HG02943 (cell line): ENCODE measurements around the gene PRXL2A.

Experiments used
- ATAC-seq: cut with Tn5 transposase; IDR thresholded peaks from one replicate; pipeline ENCODE4 v1.9.1; 2021; ENCODE audit warnings: mild to moderate bottlenecking, low read depth, moderate library complexity; ENCODE audit not compliant: unreplicated experiment

The PRXL2A gene

DNA sequence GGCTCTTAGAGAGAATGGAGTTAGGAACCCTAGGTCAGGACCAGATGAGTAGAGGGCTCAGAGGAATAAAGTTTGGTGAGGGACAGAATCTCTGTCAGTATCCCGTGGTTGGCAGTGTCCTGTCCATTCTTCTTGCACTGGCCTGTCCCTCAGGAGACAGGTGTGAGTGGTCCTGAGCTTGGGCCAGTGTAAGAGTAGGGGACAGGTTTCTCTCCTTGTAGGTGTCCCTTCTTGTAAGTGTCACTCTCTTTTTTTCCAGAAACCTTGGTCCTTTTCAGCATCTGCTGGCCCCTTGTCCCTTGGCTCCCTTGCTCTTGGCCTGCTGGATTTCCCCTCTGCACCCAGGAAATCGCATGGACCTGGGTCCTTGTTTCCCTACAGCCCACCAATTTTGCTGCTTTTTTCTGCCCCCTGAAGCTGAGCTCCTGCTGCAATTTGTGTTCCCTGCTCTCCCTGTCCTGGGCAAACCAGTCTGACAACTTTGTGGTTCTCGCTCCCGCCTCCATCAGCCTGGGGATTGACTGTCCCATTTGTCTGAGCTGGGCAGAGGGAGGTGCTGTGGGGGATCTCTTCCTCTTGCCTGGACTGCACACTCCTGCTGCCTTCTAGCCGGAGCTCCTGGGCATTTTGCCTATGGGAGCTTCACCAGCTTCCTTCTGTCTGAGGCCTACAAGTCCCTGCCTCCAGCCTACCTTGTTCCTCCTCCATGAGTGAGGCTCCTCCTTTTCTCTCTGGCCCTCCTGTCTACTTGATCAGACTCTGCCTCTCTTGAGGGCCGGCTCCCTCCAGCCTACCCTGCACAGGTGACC is 52.3 kb downstream of the PRXL2A start:
- no peak for ATAC-seq

DNA sequence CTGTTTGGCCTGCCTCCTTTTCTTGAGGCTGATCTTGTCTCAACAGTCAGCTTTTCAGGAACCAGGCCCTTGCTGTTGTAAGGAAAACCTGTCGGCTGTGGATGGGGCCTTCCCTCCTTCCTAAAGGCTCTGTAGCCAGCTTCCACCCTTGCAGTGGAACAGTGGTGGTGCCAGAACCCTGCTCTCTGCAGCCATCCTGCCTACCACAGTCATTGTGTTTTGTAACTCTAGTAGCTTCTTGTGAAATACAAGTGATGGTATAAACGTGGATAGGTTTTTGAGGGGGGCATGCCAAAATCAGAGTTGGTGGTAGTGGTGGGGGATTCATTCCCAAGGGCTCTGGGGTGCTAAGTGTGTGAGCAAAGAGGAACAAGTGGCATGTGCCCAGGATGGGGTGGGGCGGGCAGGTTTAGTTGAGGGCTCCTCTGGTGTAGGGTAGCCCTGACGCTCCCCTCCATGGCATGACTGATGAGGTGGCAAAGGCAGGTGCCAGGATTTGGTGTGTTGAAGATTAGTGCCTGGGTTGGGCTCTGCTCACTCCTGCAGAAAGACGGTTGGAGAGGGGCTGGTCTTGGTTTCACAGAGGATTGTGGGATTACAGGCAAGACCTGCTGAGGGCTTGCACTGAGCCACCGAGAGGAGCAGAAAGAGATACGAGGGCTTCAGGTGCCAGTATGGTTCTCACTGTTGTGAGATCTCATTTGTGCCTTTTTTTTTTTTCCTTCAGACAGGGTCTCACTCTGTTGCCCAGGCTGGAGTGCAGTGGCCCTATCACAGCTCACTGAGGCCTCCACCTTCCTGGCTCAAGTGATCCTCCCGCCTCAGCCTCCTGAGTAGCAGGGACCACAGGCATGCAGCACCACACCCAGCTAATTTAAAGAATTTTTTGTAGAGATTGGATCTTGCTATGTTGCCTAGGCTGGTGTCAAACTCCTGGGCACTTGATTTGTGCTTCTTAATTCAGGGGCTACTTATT is 53.1 kb downstream of the PRXL2A start:
- ATAC-seq = no peak

DNA sequence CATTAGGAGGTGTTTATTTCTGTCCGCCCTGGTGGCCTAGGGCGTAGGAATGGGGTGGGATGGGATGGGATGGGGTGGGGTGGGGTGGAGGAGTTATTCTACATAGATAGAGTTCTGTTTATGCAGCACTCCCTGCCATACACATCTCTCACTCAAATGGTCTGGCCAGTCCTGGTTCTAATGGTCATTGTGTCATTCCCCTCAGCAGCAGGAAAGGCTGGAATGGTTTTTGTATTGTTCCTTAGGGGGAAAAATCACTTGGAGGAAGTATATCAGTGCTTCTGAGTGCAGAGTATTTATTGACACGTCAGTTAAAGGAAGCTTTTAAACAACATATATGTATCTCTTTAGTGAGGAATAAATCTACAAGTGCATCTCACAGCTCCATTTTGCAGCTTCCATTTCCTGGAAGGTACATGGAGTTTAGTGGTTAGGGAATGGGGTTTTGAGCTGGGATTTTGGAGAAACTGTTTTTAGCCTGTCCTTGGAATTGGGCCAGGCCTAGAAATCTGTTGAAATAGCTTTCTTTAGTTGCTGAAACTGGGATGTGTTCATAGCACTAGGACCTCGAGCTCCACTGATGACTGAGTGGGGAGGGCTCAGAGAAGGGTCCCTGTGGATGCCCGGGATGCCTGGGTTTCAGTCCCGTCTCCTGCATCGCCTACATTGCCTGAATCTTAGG is 54.1 kb downstream of the PRXL2A start:
- no peak for ATAC-seq

DNA sequence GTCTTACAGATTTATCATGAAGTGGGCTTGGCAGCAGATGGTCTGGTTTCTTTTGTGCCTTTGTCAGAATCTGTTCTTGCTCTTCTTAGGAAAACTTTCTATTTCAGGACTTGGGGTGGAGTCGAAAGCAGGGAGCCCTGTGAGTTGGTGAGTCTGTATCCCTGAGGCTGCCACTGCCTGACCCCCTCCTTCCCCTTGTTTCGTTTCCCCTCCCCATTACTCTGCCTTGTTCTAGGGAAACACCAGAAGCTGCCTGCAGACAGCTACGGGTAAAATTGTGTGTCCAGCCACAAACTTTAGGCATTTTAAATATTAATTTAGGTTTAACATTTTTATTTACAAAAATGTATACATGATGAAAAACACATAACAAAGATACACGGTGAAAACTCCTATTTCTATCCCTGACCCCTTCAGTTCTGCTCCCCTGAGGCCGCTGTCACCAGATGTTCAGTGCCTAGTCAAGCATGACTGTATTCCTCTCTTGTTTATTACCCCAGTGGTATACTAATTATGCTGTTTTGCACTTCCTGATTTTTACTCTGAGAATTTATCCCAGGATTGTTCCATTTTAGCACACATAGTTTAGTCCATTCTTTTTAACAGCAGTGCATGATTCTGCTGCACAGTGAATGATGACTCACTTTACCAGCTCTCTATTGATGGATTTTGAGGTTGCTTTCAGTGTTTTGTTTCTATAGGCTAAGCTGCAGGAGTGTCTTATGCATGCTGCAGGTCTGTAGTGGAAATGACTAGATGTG is 54.8 kb downstream of the PRXL2A start:
- ATAC-seq = no peak

DNA sequence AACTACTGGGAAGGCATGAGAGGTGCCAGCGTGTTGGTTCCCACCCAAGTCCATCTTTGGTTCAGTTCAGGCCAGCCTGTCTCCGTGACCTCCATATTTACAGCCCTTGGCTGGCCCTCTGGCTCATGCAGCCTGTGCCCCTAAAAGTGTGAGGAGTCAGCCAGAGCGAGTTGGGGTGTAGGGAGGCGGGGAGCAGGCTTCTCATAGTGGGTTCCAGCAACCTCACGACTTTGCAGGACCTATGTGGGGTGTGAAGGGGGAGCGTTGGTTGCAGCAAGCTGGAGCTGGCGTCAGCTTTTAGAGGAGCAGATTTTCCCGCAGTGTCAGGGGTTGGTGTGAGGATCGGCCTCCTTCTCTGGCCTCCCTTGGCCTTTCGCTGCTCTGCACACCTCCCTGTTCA is 55.5 kb downstream of the PRXL2A start:
- ATAC-seq = no peak

DNA sequence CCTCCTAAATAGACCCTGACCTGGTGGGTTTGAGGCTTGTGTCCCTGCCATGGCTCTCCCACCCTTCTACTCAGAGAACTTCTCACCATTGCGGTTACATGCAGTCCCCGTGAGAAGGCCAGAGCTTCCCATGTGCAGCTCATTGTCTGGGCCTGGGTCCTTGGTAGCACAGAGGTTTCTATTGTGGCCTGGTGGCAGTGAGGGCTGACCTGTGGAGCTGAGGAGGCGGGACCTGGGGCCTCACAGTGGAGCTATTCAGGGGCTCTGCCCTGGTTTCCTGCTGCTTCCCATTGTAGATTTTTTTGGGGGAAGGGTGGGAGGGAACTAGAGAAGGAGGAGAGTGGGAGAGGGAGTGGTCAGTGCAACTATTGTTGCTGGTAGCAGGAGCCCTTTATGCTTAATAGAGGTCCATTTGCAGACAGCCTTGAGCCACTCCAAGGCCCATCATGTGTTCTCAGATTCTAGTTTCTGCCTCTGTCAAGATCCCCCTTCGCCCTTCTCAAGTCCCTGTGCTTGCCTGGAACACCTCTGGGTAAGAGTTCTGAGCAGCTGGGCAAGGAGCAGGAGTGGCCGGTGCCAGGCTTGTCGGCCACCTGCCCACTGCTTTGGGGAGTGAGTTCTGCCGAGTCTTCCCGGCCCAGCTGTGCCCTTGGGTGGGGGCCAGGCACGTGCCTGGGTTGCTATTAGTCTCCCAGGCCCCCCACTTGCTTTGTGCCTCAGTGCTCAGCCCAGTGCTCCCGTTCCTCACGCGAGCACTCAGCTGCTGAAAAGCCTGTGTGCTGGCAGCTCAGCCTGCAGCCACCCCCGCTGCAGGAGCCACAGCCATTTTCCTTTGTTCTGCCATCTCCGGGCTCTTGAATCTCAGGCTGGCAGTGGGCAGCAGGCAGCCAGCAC is 56.5 kb downstream of the PRXL2A start:
- no peak for ATAC-seq

DNA sequence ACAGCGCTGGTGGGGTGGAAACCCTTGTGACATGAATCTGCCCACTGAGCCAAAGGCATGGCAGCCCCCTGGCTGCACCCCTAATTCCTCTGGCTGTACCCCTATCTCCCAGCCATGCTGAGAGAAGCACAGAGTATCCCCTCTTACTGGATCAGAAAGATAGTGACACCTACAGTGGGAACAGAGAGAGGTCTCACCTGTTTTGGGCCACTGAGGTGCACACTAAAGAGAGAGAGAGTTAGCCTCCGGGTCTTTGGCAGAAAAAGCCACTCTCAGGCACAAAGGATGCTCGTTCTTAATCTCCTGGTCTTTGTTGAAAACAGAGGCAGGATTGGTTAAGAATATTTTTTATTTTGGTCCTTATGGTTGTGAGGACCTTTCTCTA is 57.1 kb downstream of the PRXL2A start:
- no peak for ATAC-seq

DNA sequence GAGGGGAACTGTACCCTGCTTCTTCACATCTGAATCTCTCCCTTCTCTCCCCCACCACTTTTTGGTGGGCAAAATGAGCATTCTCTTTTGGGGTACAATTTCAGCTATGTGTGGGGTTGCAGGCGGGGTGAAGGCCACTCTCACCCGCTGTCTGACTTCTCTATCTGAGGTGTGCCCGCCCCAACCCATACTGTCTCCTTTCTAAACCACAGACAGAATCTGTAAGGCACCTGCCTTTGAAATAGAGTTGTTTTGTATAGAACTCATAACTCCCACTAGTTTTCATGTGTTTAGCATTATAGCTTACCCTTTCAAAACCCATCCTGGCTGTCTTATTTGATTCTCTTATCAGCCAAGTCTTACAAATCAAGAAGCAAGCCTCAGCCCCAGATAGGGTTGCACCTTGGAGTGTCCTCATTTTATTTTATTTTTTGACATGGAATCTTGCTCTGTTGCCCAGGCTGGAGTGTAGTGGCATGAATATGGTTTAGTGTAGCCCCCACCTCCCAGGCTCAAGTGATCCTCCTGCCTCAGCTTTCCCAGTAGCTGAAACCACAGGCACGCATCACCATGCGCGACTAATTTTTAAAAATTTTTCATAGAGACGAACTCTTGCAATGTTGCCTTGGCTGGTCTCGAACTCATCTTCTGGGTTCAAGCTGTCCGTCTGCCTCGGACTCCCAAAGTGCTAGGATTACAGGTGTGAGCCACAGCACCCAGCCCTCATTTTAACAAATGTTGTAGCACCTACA is 57.7 kb downstream of the PRXL2A start:
- ATAC-seq = peak; percentile 38

DNA sequence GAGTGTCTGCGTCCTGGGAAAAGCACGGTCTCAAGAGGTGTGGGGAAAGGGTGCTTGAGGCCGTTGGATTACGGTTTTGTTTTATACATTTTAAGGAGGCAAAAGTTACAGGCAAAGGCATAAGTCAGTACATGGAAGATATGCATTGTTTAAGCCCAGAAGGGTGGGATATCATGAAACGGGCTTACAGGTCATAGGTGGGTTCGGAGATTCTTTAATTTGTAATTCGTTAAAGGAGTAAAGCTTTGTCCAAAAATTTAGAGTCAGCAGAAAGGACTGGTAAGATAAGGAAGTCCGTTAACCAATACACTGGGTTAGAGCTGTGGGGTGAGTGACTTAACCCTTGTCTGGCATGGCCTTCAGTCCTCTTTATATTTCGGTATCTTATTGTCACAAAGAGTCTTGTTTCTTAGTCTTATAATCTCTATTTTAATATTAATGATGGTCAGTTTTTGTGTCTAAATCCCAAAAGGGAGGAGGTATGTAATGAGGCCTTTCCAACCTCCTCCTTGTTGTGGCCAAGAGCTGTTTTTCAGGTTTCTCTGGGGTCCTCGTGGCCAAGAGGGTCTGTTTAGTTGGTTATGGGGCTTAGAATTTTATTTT is 58.5 kb downstream of the PRXL2A start:
- ATAC-seq = no peak

DNA sequence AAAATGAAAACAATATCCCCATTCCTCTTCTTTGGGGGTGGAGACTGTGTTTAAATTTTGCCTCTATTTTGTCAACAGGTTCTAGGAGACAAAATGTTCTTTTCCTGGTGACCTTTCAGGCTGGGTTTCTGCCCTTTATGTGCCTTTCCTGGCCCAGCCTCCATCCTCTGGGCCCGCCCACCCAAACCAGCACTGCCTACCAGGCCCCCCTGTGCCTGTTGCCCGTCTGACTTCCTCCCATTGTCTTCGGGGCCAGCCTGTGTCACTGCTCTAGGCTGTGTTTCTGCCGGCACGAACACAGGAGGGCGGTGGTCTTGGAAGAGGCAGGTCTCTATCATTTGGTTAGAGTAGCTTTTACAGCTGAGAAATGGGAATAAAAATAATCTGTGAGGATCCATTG is 59.7 kb downstream of the PRXL2A start:
- ATAC-seq = no peak

DNA sequence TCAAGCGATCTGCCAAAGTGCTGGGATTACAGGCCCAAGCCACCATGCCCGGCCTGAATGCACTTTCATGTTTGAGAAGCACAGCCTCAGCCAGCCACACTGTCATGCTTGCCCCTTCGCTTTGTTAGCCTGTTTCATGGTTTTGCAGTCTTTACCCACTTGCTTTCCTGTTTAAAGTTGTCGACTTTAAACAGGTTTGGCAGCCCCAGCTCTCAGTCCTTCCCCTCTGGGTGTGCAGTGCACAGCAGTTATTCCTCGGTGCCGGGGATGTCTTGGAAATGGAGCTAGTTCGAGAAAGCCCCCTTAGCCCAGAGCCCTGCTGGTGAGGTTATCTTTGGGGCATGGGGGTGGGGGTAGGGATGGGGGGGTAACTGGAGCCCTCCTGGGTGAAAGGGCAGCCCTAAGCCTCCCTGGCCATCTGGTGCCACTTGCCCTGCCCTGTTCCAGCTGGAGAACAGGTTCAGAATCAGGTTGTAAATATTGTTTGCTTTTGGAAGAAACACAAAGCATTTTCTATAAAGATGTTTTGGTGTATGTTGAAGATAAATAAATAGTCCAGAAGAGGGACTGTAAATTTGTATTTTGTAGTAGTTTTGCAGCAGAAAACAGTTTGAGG is 60.6 kb downstream of the PRXL2A start:
- no peak for ATAC-seq

DNA sequence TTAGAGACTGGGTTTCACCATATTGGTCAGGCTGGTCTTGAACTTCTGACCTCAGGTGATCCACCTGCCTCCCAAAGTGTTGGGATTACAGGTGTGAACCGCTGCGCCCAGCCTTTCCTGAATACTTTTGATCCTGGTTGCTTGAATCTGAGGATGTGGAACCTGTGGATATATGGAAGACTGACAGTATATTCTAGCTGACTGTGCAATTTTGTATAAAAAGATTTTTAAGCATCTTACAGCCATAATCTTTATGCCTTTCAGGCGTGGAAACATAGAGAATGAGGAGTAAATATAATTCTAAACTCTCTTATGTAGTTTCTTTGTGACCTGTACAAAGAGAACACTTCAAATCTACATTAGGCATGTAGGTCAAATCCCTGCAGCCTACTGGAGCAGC is 61.9 kb downstream of the PRXL2A start:
- ATAC-seq = no peak

DNA sequence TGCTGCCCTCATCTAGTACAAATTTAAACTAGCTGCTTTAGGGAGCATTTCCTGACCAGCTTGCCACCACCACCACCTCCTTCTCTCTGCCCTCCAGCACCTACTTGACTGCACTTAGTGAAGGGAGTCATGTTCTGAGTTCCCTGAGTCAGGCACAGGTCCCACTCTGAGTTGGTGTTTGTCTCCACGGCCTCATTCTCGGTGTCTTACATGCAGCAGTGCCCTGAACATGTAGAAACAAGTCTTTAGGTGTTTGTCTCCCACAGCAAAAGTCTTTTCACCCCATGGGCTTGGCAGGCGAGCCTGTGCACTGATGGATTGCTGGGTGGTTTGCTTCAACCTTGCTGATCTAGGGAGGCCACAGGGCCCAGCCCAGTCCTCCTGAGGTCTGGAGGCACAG is 62.6 kb downstream of the PRXL2A start:
- no peak for ATAC-seq

DNA sequence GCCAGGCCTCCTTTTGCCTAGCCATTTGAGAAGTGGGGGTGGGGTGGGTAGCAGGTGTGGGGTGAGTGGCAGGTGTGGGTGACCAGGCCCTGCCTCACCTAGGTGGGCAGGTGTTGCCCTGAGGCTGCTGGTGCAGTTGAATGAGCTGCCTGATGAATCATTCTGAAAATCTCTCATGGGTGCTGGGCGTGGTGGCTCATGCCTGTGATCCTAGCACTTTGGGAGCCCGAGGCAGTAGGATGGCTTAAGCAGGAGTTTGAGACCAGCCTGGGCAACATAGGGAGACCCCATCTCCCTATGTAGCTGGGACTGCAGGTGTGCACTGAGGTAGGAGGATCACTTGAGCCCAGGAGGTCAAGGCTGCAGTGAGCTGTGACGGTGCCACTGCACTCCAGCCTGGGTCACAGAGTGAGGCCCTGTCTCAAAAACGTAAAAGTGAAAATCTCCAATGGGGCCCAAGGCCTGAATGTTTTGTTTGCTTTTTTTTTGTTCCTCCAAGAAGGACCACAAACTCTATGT is 63.4 kb downstream of the PRXL2A start:
- peak; percentile 55 for ATAC-seq

DNA sequence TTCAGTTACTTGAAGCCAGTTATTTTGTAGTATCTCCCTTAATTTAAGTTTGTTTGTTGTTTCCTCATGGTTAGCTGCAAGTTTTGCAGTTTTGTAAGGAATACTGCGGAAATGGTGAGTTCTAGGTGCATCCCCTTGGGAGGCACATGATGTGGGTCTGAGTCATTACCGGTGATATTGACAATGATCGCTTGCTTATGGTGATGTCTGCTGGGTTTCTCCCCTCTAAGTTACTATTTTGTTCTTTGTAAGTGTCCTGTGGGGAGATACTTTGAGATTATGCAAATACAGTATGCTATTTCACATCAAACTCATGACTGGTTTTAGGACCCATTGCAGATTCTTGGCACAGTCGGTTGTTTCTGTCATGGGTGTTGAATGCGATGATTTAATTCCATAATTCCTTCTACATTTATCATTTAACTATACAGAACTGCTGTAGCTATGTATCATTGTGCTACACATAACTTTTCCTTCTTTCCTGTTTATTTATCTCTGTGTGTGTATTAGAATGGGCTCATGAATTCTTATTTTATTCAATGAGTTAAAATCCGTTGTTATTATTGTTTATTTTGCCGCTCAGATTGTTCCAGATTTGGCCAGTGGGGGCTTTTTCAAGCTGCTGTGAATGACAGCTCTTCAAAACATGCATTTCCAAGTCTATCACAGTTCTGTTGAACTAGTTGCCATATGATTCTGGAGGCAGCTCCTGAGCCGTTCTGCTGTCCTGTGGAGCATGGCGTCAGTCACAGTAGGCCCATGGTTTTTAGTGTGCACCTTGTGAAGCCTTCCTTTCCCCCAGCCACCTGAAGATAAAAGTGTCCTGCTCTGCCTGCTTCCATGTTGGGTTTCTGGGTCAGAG is 64.1 kb downstream of the PRXL2A start:
- peak; percentile 86 for ATAC-seq

DNA sequence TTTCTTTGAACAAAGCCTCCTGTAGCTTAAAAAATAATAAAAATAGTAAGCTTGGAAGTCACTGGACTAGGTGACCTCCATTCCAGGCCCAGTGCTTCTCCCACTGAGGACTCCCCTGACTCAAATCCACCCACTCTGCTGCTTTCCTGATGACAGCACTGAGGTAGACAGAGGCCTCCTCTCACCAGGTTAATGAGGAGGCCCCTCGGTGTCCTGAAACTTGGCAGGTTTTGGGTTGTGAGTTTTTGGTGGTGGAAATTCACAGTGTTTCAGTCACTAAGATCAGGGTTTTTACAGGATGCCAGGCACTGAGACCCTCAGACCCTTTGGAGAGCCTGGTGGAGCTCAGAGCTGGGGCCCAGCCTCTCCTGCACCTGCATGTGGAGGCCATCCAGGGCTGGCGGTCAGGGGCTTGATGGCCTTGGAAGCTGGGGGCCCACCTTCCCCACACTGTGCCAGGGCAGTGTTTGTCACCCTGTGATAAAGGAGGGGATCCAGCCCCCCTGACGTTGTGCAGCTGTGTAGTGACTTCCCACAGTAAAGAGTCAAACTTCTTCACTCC is 64.8 kb downstream of the PRXL2A start:
- no peak for ATAC-seq
